HG03460 (cell line): ENCODE measurements around the gene TTLL10.
"Not testable (repeated sequence)": the region's sequence is repeated elsewhere in the genome, so short reads cannot be mapped to it uniquely, and the experiment has no call there.

Experiments used
- ATAC-seq: cut with Tn5 transposase; IDR thresholded peaks from one replicate; pipeline ENCODE4 v1.9.1; 2021; ENCODE audit not compliant: unreplicated experiment

TTLL10 gene

DNA sequence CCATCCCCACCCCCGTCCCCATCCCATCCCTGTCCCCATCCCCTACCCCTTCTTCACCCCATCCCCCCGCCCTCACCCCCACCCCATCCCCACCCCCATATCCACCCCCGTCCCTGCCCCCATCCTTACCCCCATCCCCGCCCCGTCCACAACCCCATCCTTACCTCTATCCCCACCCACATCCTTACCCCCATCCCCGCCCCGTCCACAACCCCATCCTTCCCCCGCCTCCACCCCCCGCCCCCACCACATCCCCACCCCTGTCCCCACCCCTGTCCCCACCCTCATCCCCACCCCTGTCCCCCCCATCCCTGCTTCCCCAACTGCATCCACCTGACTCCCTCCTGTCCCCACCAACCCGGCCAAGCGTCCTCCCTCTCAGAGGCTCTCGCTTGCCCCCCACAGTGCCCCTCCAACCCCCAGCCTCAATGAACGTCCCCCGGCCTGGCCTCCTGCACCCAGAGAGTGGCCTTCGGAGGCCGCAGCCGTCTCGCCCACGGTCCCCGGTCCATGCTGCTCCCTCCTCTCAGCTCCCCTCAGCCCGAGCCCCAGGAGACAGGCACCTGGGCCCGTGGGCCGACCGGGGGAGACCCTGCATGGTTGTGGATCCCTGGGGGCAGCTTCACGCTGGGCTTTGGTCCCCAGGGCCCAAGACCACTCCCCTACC is 32.3 kb upstream of the TTLL10 start:
- no peak for ATAC-seq

GRCh38 chr1:1141911-1142250 is 31.8 kb upstream of the TTLL10 start:
- no peak for ATAC-seq

GRCh38 chr1:1142352-1142751 is 31.3 kb upstream of the TTLL10 start:
- not testable (repeated sequence) for ATAC-seq

DNA sequence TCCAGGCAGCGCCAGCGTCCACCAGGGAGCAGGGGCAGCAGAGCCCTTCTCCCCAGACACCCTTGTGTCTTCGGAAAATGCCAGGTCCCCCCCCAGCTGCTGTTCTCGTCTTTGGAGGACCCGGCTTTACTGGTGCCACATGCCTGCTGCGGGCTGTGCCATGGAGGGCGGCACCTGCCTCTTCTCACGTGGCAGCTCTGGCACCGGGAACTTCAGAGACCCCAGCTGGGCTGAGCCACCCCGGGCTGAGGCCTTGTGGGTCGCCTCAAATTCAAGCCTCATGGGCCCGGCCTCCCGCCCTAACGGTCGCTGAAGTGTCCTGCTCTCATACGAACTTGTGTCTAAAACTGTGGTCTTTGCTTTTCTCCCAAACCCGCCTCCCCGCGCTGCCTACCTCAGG is 30.8 kb upstream of the TTLL10 start:
- ATAC-seq: no peak

DNA sequence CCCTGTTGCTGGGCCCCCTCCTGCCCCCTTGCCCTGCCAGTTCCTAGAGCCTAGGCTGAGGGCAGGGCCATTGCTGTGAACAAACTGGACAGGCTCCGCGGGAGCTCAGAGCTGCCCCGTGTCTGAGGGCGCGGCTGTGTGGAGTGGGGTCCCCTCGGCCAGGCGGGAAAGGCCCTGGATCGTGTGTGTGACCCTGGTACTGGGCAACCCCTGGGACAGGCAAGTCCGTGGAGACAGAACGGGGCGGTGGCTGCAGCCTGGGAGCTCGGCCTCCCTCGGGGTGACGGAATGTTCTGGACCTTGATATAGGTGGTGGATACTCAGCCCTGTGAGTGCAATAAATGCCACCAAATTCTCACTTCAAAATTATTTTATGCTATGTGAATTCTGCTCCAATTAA is 30.0 kb upstream of the TTLL10 start:
- no peak for ATAC-seq

DNA sequence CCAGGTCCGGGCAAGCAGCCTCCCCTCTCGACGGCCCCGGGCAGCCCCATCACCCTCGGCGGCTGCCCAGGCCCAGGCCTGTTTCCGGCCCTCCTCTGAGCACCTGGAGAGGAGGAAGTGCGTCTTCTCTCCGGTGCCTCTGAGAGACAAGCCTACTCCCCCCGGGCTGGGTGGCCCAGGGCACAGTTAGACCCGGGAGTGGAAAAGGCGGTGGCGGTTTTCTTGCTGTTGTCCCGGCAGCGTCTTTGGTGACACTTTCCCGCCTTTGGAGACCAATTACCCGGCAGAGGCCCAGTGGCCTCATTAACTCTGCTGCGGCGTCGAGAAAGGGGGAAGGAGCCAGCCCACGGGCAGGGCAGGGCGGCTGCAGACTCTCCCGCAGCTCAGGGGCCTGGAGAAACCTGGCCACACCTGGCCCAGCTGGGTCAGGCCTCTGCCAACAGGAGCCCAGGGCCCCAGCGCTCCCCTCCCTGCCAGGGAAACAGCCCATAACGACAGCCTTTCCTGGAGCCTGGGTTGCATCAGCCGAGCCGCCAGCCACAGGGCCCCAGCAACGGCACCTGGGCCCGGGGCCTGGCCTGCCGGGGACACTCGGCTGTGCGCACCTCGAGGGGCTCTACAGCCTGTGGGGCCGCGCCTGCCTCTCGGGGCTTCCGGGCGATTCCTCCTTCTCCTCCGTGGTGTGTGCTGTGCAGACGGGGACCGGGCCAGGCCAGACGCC is 29.4 kb upstream of the TTLL10 start:
- peak; percentile 67 for ATAC-seq

DNA sequence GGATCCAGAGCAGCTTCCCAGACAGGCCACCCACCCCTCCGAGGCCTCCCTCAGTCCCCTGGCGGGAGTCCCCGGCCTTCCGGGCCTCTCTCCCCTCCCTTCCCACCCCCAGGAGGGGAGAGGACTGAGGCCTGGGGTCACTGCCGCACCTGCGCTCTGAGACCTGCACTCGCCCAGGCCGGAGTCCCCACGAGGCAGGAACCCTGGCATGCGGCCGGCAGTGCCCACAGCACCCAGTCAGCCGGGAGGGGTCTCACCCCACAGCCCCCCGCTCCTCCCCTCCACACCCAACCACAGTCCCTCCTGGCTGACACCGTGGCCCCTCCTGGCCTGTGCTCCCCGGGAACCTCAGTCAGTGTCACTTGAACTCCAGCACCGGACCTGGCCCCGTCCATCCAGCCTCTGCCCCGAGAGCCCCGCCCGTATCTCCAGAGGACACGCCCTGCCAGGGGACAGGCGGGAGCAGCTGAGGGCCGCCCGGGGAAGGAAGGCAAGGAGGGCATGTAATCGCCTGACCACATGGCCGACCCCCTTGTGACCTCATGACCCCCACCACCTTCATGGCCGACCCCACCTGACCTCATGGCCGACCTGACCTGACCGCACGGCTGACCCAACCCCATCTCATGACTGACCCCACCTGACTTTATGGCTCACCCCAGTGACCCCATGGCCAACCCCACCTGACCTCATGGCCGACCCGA is 28.7 kb upstream of the TTLL10 start:
- ATAC-seq: no peak

DNA sequence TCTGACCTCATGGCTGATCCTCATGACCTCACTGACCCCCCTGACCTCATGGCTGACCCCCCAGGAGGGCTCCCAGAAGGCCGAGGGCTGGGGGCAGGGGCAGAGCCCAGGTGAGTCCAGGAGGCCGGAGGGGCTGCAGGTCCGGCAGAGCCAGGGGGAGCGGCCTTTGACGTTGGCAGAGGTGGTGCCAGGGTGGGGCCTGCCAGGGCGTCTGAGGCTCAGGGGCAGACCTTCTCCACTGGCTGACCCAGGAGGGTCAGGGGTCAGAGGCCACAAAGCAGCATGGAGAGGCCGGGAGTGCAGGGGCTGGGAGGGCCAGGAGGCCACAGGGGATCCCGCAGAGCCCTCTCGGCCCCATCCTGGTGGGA is 28.1 kb upstream of the TTLL10 start:
- no peak for ATAC-seq

DNA sequence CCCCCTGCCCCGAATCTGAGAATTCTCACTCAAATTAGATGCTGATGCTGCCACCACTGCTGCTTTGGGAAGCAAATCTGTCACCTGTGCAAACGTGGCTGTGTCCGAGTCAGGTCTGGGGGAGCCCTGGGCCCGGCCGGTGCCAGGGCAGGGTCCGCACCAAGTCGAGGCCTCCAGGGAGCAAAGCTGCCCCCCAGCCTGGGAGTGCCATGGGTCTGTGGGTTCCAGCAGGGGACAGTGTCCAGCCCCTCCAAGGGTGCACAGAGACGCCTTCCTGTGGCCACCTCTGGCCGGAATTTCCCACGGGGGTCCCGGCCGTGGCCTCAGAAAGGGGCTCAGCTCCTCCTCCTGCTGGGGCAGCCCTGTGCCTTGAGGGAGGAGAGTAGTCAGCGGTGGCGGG is 27.7 kb upstream of the TTLL10 start:
- ATAC-seq: no peak

DNA sequence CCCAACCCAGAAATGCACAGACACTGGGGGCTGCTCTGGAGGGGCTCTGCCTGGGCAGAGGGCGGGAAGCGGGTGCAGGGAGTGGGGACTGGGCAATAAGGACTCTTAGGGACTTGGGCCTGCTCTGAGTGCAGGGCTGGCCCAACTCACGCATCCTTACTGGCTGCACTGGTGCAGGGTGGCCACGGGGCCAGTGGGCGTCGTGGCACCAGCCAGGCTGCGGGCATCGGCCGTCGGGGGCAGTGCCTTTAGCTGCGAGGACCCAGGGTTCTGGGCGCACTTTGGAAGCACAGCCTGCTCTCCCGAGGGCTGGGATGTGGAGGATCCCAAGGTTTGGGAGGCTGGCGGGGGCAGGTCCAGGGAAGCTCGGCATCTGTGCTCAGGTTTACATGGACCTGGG is 27.1 kb upstream of the TTLL10 start:
- ATAC-seq: no peak

DNA sequence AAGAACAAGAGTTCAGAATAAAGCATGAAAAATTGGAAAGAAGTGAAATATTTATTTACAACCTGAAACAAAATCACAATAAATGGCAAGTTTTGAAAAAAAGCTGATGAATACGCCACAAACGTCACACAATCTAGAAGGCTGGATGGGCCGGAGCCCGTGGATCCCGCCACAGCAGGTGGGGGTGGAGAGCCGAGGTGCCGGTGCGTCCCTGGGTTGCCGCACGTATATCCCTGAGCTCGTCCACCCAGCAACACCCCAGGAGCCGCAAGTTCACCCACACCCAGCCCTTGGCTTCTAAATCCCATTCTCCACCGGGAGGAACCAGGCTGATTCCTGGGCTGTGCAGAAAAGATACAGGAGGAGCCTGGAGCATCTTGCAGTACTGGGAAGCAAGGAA is 25.6 kb upstream of the TTLL10 start:
- no peak for ATAC-seq

GRCh38 chr1:1148569-1148968 is 25.1 kb upstream of the TTLL10 start:
- ATAC-seq: no peak

DNA sequence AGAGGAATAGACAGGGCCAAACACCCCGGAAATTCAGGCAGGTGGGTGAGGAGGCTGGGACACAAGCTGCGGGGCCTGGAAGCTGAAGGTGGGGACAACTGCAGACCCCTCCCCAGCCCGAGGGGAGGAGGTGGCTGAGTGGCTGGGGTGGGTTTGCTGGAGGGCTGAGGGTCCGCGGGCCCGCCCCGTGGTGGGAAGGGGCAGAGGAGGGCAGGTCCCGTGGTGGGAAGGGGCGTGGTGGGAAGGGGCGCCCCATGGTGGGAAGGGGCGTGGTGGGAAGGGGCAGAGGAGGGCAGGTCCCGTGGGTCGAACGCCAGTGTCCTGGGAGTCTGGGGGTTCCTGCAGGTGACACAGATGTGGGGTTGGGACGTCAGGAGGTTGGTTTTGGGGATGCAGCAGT is 24.3 kb upstream of the TTLL10 start:
- ATAC-seq: no peak

DNA sequence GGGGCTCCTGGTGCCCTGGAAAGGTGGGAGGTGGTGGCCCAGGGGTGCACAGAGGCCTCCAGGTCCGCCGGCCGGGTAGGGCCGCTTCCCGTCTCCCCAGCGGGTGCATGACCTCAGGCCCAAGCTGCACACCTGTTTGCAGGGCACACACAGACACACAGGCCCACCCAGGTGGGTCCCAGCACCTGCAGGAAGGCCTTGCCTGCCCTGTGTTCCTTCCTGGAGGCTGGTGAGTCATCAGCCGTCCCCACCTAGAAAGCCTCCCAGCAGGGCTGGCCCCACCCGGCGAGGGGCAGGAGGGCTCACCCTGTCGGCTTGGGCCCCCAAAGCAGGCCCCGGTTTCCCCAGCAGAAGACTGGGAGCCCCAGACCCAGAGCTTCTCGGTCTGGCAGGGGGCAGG is 23.6 kb upstream of the TTLL10 start:
- ATAC-seq: no peak

- ATAC-seq: no peak
Measured at GRCh38 chr1:1151306-1151705, 22.4 kb upstream of the TTLL10 start.

DNA sequence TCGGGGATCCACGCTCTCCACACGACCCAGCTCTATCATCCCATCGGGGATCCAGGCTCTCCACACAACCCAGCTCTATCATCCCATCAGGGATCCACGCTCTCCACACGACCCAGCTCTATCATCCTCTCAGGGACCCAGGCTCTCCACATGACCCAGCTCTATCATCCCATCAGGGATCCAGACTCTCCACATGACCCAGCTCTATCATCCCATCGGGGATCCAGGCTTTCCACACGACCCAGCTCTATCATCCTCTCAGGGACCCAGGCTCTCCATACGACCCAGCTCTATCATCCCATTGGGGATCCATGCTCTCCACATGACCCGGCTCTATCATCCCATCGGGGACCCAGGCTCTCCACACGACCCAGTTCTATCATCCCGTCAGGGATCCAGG is 21.2 kb upstream of the TTLL10 start:
- ATAC-seq: not testable (repeated sequence)

DNA sequence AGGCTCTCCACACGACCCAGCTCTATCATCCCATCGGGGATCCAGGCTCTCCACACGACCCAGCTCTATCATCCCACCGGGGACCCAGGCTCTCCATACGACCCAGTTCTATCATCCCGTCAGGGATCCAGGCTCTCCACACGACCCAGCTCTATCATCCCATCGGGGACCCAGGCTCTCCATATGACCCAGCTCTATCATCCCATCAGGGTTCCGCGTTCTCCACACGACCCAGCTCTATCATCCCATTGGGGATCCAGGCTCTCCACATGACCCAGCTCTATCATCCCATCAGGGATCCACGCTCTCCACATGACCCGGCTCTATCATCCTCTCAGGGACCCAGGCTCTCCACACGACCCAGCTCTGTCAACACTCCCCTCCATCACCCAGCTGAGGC is 20.5 kb upstream of the TTLL10 start:
- not testable (repeated sequence) for ATAC-seq

GRCh38 chr1:1153874-1154273 is 19.8 kb upstream of the TTLL10 start:
- no peak for ATAC-seq

DNA sequence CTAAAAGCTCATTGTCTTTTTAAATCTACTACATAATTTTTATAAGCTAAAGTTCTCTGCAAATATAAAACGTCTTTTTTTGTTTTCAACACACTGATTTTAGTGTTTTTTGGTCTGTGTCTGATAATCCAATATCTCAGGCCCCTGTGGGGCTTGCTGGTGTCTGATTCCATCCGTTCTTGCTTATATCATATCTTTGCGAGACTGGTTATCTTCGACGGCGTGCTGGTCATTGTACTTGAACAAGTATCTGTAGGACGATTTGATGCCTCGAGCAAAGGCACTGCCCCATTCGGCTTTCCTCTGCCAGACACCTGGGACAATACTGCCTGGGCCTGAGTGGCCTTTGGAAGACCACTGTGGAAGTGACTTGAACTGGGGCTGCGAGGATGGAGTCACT is 18.4 kb upstream of the TTLL10 start:
- no peak for ATAC-seq

DNA sequence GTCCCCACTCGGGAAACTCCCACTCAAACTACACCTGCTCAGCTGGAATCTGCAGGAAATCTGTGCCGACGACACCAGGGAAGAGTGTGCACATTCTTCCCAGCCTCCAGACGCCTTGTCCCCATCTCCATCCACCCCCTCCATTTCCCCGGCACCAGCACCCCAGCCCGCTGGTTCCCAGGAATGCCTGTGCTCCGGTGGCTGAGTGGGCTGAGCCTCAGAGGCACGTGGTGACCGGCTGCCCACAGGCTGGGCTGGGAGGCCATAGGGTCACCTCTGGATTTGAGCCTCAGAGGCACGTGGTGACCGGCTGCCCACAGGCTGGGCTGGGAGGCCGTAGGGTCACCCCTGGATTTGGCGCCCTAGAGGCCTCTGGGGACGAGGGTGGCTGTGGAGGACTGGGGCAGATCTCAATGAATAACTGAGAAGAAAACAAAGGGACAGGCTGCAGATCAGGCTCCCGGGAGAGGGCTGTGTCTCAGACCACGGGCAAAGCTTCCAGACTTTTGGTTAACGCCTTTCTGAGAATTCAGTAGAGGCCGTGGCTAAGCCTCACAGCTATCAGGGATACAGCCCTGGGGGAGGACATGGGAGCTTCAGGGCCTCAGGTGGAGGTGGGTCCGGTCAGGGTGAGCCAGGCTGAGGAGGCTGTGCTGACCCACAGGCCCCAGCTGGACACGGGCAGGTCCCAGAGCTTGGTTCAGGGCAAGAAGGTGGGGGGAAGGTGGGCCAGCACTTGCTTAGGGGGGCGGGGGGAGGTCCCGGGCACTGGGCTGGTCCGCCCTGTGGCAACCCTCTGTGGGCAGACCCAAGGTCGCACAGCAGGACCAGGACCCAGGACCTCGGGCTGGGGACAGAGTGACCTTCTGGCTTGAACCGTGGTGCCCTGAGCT is 17.3 kb upstream of the TTLL10 start:
- ATAC-seq: no peak

DNA sequence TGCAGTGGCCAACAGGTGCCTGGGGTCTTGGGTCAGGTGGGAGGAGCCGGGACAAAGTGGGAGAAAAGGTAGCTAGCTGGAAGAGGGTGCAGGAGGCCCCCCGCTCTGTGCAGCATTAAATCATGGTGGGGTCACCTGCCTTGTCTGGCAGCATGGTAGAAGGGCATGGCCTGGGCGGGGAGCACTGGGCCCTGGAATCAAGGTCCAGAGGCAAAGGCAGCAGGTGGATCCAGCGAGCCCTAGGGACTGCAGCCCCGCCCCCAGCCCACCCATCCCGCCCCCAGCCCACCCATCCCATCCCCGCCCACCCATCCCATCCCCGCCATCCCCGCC is 16.7 kb upstream of the TTLL10 start:
- ATAC-seq: no peak
